ENCODE data around the gene ST6GALNAC6.
A peak's percentile ranks its signal among the peaks of the same experiment; 100 is the strongest.
"Not testable (repeated sequence)": the region's sequence is repeated elsewhere in the genome, so short reads cannot be mapped to it uniquely, and the experiment has no call there.

The ST6GALNAC6 gene

DNA sequence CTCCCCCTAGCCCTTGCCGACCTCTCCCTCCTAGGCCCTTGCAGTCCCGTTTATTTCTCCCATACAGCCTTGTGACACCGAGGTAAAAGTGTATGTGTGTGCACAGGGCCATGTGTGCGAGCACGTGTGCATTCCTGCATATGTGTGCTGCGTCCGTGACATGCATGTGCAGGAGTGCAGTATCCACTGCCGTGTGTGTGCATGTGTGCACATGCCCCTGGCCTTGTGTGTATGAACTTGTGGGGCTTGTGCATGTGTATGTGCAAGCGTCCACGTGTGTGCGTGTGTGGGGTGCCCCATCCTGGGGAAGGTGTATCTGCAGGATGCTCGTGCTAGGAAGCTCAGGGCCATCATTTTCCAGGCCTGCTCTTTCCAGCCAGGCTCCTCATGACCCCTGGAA is 28.5 kb downstream of the ST6GALNAC6 start:
- DNase-seq, result no peak

DNA sequence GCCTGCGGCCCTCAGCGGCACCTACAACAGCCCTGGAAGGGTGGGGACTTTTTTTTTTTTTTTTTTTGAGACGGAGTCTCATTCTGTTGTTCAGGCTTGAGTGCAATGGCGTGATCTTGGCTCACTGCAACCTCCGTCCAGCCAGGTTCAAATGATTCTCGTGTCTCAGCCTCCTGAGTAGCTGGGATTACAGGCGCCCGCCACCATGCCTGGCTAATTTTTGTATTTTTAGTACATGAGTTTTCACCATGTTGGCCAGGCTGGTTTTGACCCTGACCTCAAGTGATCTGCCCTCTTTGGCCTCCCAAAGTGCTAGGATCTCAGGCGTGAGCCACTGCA is 29.3 kb downstream of the ST6GALNAC6 start:
- DNase-seq, result not testable (repeated sequence)

DNA sequence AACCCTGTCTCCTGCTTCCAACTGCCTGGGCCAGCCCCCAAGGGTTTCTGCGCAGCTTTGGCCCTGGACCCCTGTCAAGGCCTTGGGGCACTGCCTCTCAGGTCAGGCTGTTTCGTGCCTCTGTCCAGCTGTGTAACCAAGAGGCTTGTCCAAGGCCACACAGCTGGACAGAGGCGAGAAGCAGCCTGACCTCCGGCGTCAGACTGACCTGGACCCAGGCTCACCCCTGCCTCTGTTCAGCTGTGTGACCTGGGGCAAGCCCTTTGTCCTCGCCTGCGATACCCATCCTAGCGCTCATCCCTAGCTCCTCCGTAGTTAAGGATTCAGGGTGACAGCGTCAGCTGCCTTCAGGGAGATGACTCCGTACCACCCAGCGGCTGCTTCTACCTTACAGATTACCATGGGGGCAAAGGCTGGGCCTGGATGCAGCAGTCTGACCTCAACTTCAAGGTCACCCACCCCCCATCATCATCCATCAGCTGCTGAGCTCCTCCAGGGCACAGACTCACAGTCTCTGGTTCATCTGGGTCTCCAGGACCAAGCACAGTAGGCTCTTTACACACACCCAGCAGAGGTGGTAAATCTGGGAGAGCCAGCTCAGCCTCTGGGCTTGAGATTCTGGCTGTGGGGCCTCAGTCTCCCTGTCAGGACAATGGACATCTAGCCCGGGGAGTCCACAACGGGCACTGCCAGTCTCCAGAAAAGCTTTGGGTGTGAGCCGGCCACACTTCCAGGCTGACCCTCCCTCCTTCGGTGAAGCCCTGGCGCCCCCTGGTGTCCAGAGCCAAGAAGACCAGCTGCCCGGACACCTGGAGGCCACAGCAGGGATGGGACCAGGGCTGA is 29.9 kb downstream of the ST6GALNAC6 start:
- DNase-seq, result peak; percentile 55

DNA sequence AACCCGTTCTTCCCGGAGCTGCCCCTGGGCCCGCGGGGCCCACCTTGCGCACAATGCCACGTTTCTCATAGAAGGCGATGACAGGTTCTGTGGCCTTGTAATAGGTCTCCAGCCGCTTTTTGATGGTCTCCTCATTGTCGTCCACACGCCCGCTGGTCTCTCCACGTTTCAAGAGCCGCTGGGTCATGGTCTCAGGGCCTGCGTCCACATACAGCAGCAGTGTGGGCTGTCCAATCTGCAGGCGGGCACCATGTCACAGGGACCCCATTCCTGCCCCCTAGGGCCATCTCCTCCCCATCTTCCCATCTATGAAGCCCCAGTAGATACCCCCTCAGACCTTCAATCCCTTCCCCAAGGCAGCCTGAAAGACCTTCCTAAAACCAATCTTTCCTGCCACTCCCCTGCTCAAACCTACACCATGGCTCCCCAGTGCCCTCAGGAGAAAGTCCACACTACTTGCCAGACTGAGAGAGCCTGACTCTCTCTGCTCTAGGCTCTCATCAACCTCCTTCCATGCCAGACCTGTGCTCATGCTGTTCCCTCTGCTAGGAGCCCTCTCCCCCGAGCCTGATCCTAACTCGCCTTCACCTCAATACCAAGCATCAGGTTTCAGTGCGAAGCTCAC is 31.0 kb downstream of the ST6GALNAC6 start:
- no peak for DNase-seq

DNA sequence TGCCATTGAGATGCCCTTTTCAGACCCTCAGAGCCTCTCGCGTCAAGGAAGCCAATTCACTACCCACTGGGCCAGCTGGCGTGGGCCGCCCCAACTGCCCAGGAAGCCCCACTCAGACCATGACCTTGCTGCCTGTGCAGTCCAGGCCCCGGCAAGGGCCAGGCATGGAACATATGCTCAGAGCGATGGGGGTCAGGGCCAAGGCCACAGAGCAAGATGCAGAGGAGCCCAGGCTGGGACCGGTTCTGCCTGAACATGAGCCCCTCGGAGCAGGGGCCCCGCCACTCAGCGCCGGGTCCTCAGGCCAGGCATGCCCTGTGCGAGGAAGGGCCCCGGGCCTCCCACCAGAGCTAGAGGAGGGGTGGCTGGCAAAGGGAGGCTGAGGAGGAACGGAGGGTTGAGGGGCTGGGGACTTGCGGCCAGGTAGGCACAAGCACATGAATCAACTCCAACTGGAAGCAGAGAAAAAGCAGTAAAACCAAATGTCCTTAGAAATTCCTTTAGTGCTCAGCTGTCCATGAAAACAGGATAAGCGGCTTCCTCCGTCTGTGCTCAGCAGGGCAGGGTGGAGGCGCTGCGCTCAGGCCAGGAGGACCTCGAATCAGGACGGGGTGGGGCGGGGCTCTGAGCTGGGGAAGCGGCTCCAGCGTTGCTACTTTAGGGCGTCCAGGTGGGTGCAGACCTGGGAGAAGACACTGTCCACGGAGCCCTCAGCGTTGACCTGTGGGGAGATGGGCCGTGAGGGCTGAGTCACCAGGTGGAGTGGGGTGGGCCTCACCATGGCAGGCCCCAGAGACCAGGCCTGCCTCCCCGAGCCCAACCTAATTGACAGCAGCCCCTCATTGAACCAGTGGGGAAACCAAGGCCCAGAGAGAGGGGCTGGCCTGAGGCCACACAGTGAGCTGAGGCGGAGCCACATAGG is 31.8 kb downstream of the ST6GALNAC6 start:
- DNase-seq, result no peak

DNA sequence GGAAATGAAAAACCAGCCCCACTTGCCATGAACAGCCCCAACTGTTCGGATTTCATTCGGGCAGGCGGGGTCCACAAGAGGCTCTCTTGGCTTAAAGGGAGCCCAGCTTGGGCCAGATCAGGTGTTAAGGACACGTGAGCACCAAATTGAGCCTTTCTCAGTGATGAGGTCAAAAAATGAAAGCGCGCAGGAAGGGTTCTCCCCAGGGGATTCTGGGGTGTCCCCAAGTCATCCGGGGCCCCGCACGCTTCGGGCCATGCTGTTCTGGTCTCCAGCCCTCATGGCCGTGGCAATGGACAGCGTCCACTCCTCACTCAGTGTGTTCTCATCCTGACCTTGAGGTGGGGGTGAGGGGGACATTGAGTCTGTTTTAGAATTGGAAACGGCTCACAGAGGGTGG is 32.9 kb downstream of the ST6GALNAC6 start:
- DNase-seq, result no peak

DNA sequence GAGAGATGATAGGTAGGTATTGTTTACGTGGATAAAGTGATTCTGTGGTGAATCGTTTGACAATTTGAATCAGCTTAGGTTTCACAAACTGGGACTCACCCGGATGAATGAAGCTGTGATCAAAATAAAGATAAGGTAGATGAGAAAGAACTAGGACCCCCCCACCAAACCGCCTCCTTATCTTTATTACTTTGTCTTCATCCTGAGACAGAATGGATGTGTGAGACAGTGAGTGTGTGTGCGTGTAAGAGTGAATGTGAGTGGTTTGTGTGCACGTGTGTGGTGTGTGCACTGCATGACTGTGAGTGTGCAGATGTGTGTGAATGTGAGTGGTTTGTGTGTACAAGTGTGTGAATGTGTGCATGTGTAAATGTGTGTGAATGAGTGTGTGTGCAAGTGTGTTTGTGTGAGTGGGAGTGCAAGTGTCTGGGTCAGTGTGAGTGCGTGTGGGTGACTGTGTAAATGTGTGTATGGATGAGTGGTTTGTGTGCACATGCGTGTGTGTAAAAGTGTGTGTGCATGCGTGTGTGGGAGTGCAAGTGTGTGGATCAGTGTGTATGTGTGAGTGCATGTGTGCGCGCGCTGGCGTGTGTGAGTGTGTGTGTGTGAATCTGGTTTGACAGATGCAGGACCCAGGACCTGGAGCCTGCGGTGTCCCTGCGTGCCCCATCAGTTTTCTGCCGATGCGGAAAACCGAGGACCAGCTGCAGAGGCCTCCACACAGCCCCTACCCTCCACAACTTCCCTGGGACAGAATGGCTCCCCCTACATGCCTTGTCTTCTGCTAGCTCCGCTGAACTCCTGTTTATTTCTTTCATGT is 33.5 kb downstream of the ST6GALNAC6 start:
- no peak for DNase-seq

DNA sequence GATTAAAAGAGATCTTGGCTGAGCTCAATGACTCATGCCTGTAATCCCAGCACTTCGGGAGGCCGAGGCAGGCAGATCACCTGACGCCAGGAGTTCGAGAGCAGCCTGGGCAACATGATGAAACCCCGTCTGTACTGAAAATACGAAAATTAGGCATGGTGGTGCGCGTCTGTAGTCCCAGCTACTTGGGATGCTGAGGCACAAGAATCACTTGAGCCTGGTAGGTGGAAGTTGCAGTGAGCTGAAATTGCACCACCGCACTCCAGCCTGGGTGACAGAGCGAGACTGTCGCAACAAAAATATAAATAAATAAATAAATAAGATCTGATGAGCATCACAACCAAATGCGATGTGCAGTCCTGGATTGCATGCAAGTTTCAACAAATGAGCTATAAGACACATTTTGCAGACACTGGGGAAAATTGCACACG is 36.2 kb downstream of the ST6GALNAC6 start:
- no peak for DNase-seq

DNA sequence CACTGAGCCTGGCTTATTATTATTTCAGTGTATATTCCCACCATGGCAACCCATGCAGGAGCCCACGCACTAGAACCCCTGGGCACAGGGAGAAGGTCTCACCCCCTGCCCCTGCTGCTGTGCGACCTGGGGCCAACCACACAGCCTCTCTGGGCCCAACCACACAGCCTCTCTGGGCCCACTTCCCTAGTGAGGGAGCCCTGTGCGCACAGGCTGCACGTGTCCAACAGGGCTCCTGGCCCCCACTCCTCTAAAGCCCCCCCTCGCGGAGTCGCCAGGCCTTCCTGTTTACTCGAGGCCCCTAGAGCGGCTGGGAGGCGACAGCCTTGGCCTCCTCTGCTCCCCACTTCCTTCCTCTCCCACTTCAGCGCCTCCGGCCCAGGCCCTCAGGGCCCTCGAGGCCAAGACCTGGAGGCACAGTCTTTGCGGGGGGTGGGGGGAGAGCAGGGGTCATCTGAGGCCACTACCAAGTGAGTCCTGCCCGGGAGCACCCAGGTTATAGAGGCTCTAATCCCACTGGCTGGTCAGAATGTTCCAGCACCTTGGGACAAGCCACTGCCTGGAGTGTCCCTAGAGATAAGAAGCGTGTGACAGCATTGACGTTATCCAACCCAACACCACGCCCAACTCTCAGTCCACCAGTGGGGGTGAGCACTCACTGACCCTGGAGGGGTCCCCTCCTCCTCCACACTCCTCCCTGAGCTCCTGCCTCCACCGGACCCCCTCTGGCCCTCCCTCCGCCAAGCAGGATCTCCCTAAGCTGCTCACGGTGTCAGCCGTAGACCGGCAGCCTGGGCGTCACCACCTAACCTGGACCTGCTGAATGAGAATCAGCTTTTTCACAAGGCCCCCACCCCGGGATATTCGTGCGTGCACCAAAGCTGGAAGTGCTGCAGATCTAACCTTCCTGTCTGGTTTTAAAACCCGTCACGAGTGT is 37.1 kb downstream of the ST6GALNAC6 start:
- DNase-seq, result peak; percentile 96

DNA sequence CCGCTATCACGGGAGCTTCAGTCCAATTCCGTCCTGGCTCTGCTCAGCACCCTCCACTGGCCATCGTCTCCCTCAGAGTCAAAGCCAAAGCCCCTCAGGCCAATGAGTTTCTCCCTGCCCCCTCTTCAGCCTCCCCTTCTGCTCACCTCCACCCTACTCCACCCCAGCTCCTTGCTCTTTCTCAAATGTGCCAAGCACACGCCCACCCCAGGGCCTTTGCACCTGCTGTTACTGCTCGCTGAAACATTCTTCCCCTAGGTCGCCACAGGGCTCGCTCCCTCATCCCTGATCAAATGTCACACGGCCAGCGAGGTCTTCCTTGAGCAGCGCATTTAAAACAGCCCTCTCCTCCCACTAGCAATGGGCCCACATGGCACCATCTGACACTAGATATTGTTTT is 38.6 kb downstream of the ST6GALNAC6 start:
- DNase-seq, result no peak

DNA sequence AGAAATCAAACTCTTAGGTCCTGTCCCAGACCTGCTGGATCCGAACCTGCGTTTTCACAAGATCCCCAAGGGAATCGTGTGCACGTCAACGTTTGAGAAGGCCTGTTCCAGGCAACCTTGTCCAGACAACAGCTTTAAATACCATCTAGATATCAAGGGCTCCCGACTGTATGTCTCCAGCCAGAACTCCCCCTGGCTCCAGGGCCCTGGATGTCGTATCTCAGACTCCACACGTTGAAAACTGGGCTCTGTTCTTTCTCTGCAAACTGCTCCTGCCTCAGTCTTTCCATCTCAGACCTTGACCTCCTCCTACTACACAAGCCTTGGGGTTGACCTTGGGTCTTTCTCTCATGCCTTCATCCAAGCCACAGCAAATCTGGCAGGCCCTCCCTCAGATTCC is 39.1 kb downstream of the ST6GALNAC6 start:
- no peak for DNase-seq

DNA sequence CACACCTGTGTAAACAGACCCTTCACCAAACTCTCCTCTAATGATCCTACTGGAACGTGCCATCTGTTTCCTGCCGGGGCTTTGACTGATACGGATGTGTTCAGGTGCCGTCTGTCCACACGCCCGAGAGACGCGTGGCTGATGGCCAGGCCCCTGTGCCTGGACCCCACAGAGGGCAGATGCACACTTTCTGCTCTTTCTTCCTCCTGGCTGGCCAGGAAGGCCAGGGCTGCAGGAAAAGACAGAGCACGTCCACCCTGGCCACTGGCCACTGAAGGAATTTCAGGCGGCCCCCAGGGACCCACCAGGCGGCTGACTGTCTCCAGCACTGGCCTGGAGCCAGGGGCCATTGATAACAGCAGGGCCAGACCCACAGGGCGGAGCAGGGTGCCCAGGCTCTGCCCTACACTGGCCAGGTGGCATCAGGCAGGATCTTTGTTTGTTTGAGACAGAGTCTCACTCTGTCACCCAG is 41.3 kb downstream of the ST6GALNAC6 start:
- peak; percentile 38 for DNase-seq

DNA sequence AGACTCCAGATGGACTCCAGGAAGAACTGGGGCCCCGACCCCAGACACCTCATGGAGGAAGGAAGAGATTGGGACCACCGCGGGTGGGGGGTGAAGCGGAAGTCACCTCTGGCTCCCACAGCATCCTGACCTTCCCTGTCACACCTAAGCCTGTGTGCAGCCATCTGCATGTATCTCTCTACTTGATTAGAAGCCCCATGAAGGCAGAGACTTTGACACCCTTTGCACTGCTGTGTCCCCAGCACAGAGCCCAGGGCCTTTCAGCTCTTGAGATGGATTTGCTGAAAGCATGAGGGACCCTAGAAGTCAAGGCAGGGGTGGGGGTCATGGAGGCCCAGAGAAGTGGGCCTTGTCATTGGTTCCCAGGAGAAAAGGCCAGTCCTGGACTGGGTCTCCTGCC is 42.1 kb downstream of the ST6GALNAC6 start:
- no peak for DNase-seq

DNA sequence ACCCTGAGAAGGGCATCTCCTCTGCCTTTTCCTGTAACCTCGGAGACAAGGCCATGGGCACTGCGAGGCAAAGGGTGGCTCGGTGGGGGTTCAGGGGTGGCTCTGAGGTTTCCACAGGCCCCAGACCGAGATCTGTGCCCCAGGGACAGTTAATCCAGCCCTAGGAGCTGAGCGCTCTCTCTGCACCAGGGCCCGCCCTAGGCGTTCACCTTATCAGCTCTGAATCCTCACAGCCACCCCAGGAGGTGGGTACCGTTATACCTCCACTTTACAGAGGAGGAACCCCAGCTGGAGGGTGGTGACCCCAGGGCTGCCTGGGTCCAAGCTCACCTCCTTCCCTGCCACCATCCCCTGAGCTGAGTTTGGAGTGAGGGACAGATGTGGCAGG is 42.7 kb downstream of the ST6GALNAC6 start:
- no peak for DNase-seq

DNA sequence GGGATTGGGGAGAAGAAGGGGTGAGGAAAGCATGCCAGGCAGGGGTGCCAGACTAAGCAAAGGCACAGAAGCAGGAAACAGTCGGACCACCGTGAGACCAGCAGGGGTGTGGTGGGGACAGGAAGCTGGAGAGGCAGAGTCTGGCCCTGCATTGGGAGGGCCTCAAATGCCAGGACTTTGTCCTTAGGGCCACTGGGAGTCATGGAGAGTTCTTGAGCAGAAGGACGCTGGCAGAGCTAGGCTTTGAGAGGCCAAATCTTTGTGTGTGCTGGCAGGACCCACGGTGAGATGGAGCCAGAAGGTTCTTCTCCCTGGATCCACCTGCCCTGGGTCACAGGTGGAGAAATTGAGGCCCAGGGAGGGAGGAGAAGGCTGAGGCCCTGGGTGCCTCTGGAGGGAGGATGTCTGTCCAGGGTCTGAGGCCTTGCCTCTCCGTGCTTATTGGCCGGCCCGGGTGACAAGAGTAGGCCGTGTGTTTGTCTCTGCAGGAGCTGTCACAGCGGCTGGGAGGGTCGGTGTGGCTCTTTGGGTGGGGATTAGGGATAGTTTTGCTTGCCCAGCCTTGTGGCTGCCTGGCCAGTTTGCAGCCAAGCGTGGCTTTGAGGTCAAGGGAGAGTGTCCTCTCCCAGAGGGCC is 43.2 kb downstream of the ST6GALNAC6 start:
- DNase-seq, result no peak

DNA sequence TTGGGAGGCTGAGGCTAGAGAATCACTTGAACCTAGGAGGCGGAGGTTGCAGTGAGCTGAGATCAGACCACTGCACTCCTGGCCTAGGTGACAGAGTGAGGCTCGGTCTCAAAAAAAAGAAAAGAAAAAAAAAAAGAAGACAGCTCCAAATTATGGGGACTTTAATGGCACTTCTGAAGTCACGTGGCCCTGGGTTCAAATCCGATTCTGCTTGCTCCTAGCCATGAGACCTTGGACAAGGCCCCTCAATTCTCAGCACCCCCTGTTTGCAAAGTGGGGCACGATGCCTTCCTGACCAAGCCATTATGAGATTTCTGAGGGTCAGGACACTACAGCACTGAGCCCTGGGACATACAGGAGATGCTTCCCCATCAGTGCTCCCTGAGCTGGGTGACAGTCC is 43.9 kb downstream of the ST6GALNAC6 start:
- no peak for DNase-seq

DNA sequence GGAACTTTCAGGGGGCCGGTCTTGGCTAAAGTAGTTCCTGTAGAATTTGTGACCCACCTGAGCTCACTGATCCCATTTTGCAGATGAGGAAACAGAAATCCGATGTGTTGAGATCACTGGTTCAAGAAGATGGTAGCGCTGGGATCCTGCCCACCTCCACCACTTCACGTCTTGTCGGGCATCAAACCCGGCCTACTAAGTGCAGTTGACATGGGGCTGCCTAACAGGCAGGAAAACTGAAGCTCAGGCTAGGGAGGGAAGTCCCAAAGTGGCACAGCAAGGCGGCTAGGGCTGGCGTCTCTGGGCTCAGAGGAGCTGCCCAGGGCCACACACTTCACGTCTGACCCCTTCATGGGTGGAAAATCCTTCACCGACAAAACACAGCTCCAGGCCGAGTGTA is 44.4 kb downstream of the ST6GALNAC6 start:
- DNase-seq, result no peak

DNA sequence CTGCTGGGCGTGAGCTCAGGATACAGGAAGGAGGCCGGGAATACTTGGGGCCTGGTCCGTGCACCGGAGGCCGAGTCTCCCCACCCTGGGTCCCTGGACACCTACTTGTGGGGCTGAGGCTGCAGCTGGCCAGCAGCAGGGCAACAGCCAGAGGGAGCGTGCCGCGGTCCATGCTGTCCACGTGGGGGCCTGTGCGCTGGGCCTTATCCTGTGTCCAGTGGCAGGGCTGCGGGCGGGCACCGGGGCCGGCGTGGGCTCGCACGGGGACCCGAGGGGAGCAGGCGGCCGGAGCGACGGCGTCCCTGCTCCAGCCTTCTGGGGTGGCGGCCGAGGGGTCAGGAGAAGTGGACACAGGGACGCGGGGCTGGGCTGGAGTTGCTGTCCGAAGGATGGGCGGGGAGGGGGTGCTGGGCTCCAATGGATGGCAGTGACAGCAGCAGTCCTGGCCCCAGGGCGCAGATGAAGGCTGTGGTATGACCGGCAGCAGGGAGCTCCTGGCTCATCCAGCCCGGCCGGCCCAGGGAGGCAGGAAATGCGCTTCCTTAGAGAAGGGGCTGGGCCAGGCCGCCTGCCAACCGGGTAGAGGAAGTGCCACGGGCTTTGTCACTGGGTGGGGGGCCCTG is 45.1 kb downstream of the ST6GALNAC6 start, which contains the start of gene ENG:
Gene ENG, minus strand, starts transcription at position 475 of the 623 bp plus-strand sequence. Its CDS starts 303 bp downstream, at position 172.
- DNase-seq, result peak; percentile 50

DNA sequence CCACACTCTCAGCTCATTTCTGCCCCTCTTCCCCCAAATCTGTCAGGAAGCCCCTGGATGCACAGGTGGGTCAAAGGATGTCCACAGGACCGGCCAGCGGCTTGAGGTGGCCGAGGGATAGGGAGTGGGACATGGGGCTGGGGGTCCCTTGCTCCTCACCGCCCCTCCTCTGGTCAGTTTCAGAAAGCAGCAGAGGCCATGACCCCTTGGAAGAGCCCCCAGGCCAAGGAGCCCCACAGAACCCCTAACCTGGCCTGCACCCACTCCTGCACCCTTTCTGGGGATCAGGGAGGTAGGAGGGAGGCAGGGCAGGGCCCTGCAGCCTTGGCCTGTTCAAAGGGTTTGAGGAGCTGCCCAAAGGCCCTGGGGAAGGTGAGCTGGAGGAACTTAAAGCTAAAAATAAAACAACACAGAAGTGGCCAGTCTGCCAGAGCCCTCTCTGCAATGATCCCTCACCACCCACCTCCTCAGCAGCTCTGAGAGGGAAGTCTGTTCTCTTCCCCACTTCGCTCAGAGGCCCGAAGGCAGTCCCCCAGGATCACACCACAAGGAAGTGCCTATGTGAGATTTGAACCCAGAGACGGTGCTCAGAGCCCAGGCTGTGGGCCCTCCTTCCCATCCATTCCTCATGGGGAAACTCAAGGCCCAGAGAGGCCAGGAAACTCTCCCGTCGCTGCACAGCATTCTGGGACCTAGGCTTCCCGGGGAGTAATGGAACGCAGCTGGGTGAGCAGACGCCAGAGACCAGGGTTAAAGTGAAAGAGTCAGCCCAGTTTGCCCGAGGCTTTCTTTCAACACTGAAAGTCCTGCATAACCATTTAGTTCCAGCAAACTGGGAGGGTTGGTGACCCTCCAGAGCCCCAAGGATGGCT is 45.9 kb downstream of the ST6GALNAC6 start:
- DNase-seq, result no peak
